AG09309 (cell line): ENCODE measurements around the gene FGF14.

Source experiments
- DNase-seq: peaks from one replicate; pipeline ENCODE4 v3.0.0-alpha.2; 2010; ENCODE audit warnings: low read depth
- H3K4me3 ChIP-seq: 2 replicates; pipeline ENCODE4 v1.5.1; 2011; ENCODE audit warnings: mild to moderate bottlenecking, low read depth, low read length, moderate library complexity; ENCODE audit not compliant: control insufficient read depth
- TF ChIP-seq, protein P1 (sequence below): IDR thresholded peaks from 2 replicates; pipeline ENCODE4 v1.5.1; 2011; ENCODE audit warnings: mild to moderate bottlenecking, low read depth, low read length, inconsistent platforms; ENCODE audit not compliant: insufficient read depth, control insufficient read depth; ENCODE audit errors: missing control alignments

FGF14 gene

DNA sequence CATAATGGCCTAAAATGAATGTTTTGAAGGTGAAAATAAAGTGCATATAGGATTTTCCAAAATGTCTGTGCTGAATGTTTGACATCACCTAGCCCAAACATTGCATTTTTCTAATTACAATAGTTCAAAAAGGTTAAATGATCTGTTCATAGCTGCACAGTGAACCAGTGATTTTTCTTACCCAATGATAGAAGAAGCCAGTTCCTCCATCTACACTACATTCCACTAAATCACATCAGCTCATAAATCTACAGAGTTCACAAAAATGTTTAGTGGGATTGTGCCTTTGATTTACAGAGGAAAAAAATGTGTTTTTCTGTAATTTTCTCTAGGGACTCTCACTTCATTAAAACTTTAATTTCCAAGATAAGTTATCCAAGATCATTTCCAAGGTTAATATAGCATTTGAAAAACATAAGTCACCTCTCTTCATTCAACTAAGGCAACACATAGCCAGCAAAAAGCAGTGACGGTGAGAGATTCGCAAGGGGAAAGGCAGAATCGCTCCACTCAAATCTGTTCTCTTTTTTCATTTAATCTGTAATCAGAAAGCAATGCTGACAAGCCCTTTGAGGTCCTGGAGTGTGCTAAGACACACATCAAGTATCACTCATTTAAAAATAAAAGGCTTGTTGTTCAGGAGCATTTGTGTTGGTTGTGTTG lies 194.0 kb downstream of the FGF14 start:
- TF ChIP-seq, protein P1, sequence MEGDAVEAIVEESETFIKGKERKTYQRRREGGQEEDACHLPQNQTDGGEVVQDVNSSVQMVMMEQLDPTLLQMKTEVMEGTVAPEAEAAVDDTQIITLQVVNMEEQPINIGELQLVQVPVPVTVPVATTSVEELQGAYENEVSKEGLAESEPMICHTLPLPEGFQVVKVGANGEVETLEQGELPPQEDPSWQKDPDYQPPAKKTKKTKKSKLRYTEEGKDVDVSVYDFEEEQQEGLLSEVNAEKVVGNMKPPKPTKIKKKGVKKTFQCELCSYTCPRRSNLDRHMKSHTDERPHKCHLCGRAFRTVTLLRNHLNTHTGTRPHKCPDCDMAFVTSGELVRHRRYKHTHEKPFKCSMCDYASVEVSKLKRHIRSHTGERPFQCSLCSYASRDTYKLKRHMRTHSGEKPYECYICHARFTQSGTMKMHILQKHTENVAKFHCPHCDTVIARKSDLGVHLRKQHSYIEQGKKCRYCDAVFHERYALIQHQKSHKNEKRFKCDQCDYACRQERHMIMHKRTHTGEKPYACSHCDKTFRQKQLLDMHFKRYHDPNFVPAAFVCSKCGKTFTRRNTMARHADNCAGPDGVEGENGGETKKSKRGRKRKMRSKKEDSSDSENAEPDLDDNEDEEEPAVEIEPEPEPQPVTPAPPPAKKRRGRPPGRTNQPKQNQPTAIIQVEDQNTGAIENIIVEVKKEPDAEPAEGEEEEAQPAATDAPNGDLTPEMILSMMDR, result no peak
- DNase-seq, result no peak

DNA sequence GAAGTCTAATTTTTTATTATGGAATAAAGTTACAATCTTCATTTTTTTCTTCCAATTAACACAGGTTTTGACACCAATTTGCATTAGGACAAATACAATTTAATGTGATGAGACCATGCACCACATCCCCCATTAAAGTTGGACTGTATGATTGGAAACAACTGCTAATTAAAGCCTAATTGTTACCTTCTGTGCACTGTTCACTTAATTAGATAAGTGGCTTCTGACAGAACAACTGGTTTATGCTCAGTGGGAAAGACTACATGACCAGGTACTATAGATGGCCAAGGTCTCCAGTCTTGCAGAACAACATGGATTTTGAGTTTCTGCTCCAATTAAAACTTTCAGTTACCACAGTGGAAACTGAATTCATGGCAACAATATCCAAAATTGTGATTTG lies 198.1 kb downstream of the FGF14 start:
- TF ChIP-seq, protein P1, result no peak

More for the DNA sequence above, 194.0 kb downstream of the FGF14 start:
- no peak overlapping the region for H3K4me3 ChIP-seq

GRCh38 chr13:102198418-102199311 lies 203.2 kb downstream of the FGF14 start:
- TF ChIP-seq, protein P1, result no peak
- no peak overlapping the region for H3K4me3 ChIP-seq
- DNase-seq, result no peak

More for the DNA sequence above, 198.1 kb downstream of the FGF14 start:
- H3K4me3 ChIP-seq, result no peak overlapping the region
- no peak for DNase-seq

- TF ChIP-seq, protein P1, result no peak
- DNase-seq, result no peak
- no peak overlapping the region for H3K4me3 ChIP-seq
These were observed 204.7 kb downstream of the FGF14 start for GRCh38 chr13:102197193-102197592.

DNA sequence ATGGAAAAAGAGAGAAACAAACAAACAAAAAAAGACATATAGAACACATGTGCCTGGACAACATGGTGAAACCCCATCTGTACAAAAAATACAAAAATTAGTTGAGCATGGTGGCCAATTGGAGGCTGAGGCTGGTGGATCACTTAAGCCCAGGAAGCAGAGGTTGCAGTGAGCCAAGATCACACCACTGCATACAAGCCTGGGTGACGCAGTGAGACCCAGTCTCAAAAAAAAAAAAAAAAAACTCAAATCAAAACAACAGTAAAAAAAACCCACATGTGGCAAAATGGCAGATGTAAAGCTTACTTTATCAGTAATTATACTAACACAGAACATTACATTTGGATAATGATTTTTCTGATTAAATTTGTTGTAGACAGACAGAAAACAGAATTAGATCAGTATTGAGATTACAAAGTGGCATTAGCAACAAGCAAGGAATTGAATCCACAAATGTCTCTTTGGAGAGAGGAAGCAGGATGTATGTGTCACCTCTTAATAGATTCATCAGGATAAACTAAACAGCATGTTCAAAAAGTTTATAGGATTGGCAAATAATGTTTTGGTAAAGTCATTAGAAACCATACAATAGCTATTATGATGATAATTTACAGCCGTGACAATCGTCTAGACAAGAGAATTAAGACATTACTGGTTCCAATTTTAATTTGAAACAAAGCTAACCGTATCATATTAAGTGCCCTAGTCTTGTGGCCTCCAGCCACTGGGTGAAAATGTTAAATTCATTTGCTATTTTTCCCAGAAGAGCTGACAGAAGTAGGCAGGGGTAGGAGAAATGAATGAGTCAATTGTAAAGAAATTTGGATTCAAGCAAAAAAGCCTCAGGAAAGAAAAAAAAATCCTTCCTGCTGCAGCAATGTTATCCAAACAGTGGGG lies 206.0 kb downstream of the FGF14 start:
- TF ChIP-seq, protein P1, result no peak
- H3K4me3 ChIP-seq, result no peak overlapping the region
- no peak for DNase-seq

- TF ChIP-seq, protein P1, result no peak
- no peak overlapping the region for H3K4me3 ChIP-seq
- DNase-seq, result no peak
These were observed 209.0 kb downstream of the FGF14 start for GRCh38 chr13:102192858-102193257.
